ENCODE data around the gene JARID2.

JARID2 gene

GRCh38 chr6:15382712-15383111, 136.8 kb downstream of the JARID2 start:
- DNase-seq = no peak

DNA sequence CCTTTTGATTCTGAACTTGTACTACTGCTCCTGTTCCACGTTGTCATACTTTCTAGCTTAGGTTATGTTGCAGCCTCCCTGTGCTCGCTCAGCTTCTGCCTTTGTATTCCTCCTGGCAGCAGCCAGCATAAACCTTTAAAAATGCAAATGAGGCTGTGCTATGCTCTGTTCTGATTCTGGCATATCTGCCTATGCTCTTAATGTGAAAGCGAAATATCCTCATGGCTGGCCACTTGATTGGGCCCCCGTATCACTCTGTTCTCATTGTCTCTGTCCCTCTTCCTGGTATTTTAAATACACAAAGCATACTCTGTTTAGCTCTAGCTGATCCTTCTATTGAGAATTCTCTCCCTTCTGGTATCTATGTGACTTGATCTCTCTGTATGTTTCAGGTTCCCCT, 139.0 kb downstream of the JARID2 start:
- DNase-seq = no peak

DNA sequence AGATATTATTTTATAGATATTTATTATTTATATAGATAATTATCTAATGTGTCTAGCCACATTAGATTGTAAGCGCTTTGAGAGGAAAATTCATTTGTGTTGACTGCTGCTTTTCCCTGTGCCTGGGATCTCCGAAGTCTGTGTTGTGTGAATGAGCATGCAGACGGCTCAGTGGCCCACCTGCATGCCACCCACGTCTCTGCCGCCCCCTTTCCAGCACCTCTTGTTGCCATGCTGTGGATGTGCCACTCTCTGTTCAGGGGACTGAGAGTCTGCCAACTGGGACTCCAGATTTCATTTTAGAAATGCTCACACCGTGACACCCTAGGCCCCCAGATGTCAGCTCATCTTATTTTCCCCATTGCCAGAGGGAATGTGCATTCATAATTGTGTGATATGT, 139.7 kb downstream of the JARID2 start:
- no peak for DNase-seq

GRCh38 chr6:15386110-15386755, 140.4 kb downstream of the JARID2 start:
- no peak for DNase-seq

- DNase-seq = no peak
These were observed 140.9 kb downstream of the JARID2 start for GRCh38 chr6:15386756-15387112.

DNA sequence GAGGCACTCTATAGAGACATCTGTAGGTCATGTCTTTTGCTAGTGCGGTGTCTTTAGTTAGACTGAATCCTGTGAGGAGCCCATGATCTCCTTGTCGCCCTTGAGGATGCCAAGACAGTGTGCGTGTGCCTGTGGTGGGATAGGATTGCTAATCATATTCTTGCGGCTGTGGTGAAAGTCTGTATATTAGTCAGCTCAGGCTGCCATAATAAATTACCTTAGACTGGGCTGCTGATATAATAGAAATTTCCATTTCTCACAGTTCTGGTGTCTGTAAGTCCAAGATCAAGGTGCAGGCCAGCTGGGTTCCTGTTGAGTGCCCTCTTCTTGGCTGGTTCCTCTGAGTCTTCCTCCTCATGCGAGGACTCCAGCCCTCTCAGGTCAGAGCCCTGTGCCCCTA, 141.2 kb downstream of the JARID2 start:
- no peak for DNase-seq

DNA sequence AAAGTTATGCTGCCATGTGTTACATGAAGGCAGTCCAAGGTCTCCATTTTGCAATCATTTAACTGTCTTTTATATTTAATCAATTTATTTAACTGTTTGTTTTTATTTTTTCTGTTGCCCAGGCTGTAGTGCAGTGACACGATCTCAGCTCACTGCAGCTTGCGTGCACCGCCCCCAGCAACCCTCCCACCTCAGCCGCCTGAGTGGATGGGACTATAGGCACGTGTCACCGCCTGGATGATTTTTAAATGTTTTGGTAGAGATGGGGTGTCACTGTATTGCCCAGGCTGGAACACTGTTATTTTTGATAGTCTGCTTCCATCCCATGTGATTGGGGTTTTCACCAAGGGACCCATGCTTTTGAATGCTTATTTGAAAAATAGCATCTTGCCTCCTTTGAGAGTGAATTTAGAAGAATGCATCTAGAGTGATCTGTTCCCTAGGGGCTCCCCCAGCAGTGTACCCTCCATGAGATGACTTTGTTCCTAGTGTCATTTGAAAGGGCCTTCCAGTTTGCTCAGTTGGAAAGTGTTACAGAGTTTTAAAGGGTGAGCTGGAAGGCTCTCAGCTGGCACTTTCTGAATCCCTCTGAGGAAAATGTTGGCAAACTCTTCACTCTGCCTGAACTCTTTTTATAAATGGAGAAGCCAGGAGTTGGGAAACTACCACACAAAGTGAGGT, 143.4 kb downstream of the JARID2 start:
- no peak for DNase-seq

DNA sequence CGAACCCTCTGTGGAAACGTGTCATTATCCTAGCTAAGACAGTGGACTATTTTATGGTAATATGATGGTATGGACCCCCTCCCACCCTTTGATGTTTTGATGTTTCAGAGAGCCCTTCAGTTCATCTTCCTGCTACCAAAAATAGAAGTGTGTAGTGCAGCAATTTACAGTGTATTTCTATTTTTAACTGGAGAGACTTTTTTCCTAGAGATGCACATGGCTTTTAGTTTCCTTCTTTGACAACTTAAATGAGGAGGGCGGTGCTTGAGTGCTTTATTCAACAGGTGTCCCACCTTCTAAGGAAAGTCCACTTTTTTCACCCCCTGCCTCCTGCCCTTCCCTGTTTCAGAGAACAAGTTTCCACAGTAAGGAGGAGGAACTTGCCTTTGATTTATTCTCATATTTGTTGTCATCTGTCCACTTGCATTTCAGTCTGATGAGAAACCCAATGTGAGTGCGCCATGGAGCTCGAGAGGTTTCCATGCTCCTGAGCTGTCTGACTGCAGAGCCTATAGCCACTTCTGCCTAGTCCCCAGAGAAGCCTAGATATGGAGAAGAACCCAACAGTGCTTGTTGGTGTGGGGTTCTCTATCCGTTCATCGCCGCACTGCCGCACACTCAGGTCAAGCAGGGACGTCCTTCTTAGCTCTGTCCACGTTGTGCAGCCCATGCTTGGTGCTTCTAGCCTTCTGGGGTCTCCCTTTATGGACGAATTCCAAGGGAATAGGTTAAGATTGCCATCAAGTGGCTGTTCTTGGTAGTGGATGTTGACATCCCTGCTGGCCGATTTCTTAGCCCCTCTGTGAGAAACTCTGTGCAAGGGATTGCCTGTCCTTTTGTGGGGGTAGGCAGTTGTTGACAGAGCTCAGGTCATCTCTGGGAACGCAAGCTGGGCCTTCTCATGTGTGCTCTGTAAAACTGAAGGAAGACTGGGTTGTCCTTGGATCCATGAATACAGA, 144.2 kb downstream of the JARID2 start:
- peak; percentile 27 for DNase-seq

DNA sequence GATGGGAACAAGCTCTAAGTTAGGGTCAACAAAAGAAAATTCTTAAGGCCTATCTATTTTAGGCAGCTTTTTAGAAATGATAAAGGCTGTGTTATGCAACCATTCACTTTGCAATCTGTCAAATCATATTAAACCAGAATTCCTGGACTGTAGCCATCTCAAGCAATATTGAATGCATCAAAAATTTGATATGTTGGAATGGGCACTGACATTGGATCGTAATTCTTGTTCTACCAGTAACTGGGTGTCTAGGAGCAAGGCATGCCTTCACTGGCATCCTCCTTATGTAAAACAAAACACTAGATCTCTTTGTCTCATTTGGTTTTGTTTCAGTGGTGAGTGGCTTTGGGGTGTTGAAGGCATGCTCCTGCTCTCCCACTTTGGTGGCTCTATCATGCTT, 145.6 kb downstream of the JARID2 start:
- DNase-seq = no peak

DNA sequence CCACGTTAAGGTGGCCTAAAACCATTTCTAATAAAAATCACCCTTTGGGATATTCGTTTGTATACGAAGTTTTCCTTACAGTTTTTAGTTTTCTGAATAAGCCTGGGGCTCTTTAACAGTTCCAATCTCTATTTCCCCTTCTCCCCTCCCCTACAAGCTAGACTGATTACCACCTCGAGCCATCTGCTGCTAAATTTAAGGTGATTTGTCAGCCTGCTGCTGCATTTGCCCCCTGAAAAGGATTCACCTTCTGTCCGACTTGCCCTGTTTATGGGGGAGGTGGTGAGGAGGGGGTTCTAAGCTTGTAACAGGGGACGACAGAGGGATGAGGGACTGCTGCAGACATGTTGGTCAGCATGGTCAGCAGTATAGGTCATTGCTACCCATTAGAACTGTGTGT, 146.3 kb downstream of the JARID2 start:
- DNase-seq = no peak

DNA sequence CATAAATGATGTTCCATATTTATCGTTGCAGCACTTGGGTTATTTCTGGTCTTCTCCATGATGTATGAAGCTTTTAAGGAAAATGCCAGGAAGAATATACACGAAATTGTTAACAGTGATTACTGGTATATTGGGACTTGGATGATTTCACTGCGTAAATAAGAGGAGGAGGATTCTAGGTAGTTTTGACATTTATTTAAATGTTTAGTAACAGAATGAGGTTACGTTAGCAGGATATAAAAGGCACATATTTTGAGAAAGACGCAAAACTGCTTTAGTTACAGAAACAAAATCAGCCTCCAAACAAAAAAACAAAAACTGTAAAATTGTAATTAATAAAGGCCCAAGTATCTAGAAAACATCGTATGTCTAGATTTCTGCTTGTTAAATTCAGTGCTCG, 147.7 kb downstream of the JARID2 start:
- DNase-seq = no peak

GRCh38 chr6:15395087-15395486, 149.2 kb downstream of the JARID2 start:
- DNase-seq = no peak

DNA sequence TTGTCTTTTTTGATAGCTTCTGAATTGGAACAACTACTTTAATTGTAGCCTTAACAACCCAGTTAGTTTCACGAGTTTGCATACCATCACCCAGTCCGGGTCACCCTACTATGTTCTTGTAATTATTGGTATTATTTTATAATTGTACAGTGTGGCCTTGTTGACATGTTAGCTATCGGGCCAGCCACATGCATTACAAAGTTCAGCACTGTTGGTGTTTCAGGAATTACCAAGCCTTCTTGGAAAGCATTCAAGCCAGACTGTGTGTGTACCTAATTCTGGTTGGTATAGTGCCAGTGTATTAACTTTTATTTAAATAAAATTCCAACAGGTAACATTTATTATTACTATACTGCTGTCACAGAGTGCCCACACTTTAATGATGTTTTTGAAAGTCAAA, 150.9 kb downstream of the JARID2 start:
- DNase-seq = no peak

DNA sequence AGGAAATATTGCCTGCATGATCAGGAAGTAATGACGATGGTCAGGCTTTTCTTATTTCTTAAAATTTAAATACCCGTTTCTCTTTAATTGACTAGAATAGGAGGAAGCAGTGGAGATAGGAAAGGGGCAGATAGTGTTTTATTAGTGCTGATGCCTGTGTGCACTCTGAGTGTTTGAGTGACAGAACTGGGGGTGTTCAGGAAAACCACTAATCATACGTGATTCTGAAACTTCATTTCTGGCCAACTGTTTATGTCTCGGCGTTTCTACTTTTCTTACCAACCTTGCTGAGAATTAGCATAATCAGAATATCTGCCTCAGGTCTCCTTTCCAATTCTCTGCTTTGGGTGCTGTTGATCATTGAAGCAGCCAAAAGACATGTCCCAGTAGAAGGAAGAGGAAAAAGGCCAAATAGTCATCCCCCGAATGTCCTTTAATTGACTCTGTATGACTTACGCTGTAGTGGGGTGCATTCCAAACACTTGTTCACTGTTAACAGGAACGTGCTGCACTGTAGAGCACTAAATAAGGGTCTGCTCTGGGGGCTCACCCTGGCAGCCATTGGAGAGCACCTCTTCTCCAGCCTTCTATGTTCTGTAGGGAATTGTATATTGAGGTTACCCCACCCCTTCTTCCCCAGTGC, 152.9 kb downstream of the JARID2 start:
- no peak for DNase-seq

- DNase-seq = peak; percentile 53
These were observed 154.0 kb downstream of the JARID2 start for GRCh38 chr6:15399641-15400470.

DNA sequence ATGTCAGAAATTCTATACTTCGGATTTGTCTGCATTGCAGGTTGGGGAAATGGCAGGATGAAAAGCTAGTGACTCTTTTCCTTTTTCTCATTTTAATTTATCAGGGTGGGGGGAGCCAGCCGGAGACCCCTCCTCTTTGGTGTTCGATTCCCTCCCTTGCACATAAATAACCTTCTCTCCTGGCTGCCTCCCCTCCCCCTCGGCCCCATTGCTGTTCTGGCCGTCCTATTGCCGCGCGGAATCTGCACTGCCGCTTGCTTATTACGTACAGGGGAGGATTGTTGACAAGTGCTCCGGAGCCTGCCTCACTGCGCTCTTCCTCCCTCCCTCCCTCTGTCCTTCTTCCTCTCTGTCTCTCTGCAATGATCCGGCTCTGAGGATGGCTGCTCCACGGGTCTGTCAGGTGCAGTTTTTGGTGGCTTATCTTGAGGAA, 154.7 kb downstream of the JARID2 start:
- no peak for DNase-seq

- DNase-seq = no peak
These were observed 155.3 kb downstream of the JARID2 start for GRCh38 chr6:15401120-15401519.

DNA sequence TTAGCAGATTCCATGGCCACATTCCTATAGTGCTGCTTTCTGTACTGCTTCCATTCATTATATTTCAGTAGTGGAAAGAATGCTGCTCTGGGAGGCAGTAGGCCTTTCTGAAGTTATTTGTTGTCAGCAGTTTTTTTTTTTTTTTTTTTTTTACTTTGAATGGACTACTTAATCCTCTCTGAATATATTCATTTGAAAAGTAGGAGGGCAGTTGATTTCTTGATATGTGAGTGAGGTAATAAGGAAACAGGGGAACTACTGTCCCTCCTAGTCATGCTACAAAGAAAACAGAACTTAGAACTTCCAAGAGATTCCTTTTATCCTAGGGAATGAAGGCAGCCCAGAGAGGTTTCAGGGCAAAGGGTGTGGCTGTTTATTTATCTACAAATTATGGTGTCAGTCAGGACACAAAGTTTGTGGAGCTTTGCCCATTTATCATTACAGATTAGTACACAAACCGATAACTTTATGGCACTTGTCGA, 155.9 kb downstream of the JARID2 start:
- DNase-seq = no peak

DNA sequence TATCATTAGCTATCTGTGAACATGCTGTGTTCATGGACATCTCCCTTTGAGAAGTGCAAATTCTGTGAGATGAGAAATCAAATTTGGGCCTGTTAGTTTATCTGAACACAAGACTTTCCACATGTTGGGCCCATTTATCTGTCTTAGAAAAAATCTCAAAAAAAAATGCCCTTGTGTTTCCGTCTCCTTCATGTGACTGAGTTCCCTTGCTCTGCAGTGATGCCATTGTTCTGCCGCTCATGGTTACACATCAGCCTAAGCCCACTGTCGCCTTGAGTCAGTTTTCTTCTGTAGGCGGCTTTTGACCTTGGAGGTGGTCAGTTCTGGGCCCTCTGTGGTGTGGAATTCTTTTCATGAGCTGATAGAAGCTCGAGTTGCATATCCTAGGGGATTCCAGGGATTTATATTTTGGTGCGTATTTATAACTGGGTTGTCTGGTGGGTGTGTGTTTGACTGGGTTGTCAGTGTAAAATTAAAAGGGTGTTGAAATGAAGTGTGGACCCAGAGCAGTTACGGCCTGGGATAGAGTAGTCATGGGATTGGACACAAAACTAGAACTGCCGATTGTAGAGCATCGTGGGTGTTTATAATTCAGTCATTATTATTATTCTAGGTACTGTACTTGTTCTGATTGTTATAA, 156.7 kb downstream of the JARID2 start:
- no peak for DNase-seq

GRCh38 chr6:15403094-15403755, 157.4 kb downstream of the JARID2 start:
- no peak for DNase-seq

DNA sequence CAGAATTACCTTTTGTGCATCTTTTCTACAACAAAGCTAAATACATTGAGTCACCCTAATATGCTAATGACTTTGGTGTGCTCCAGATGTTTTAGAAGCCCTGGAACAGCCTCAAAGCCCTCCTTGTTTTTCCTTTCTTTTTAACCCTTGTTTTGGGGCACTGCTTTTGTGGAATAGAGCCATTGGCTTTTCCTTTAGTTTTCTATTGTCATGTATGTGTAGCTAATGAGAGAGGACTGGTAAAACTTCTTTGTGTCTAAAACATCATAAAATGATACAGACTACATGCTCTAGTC, 158.8 kb downstream of the JARID2 start:
- no peak for DNase-seq

All from NCI-H446 treated with DMSO at 0.1 percent for 48 hours (cell line).